ENCODE measurements around the gene C12orf56.

The C12orf56 gene

DNA sequence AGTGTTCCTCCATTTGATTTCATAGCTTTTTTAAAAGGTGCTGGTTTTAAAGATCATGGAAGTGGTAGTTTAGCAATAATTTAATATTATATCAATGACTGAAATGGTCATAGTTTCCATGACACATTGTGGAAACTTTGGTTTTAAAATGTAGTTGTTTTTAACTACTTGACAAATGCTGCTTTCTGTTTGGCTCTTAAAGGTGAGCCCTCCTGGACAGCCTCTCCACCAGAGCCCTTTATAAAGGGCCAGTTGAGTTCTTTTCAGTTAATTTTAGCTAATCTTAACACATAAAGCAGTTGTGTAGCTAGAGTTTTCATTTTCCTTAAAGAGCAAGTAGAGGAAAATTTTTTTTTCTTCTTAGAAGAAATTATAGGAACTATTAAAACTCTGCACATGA is 27.7 kb upstream of the C12orf56 start:
- Histone ChIP-seq H4K91ac (ENCODE audit: low read depth, low read length) (no peak overlapping the region), H2BK12ac (ENCODE audit: low read length) (no peak overlapping the region), H3K4me2 (ENCODE audit: low read length) (no peak overlapping the region), H3K27me3 (ENCODE audit: insufficient read depth, low read length) (no peaks in the 10 kb centered on the region), H3K4me1 (ENCODE audit: control insufficient read depth in 1 of 2, insufficient read depth in 2 of 2, low read length in 2 of 2) (no peaks in the 10 kb centered on the region), H3K18ac (ENCODE audit: low read length) (no peak overlapping the region), H2BK120ac (ENCODE audit: insufficient read depth, low read length, poor library complexity) (no peak overlapping the region), H2BK5ac (ENCODE audit: low read depth, low read length, poor library complexity) (no peak overlapping the region), H3K36me3 (ENCODE audit: control insufficient read depth in 1 of 2, insufficient read depth in 2 of 2, low read length in 2 of 2) (peaks cover 25 to 32% of the 10 kb centered on the region in 2 experiments), H3K27ac (ENCODE audit: low read depth, low read length) (no peak overlapping the region), H2AK5ac (ENCODE audit: low read length) (no peak overlapping the region), H3K9me3 (ENCODE audit: insufficient read depth, low read depth, low read length) (no peaks in the 10 kb centered on the region), H3K14ac (ENCODE audit: low read length) (no peak overlapping the region), H3K23ac (ENCODE audit: low read length) (no peak overlapping the region), H3K79me2 (ENCODE audit: control insufficient read depth, insufficient read depth, low read length, poor library complexity) (no peaks in the 10 kb centered on the region), H4K8ac (ENCODE audit: low read depth, low read length) (no peak overlapping the region), H2AFZ (ENCODE audit: insufficient read depth, low read length, poor library complexity) (no peak overlapping the region), H3K4me3 (ENCODE audit: low read depth, low read length) (no peak overlapping the region), H3K4ac (ENCODE audit: low read depth, low read length) (no peak overlapping the region), H4K12ac (ENCODE audit: low read depth, low read length) (no peak overlapping the region), H3K9ac (ENCODE audit: low read length) (no peak overlapping the region), H3K79me1 (ENCODE audit: low read length) (no peaks in the 10 kb centered on the region)
- DNase-seq, result no peak

DNA sequence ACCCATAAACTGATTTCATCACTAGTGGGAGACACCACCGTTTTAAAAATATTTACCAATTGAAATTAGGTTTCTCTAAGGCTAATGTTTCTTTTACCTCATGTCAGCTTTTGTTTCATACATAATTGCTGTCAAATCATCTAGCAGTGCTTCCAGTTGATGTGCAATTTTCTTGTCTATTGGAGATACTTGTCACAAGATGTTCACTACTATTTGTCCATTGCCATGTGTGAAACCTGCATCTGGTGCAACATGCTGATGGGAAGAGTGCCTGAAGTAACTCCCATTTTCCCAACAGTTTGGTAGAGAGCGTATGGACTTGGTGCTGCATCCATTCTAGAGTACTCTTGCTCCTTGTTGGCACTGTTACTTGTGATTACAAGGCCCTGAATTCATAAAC is 23.3 kb upstream of the C12orf56 start:
- no peaks in the 10 kb centered on the region for H3K4me1 ChIP-seq (ENCODE audit: control insufficient read depth in 1 of 2, insufficient read depth in 2 of 2, low read length in 2 of 2)
- no peak overlapping the region for H4K12ac ChIP-seq (ENCODE audit: low read depth, low read length)
- no peak for DNase-seq
- H3K79me1 ChIP-seq (ENCODE audit: low read length), result no peaks in the 10 kb centered on the region
- H3K27ac ChIP-seq (ENCODE audit: low read depth, low read length), result no peak overlapping the region
- H3K9ac ChIP-seq (ENCODE audit: low read length), result no peak overlapping the region
- H3K4me3 ChIP-seq (ENCODE audit: low read depth, low read length), result no peak overlapping the region
- no peak overlapping the region for H3K14ac ChIP-seq (ENCODE audit: low read length)
- H3K9me3 ChIP-seq (ENCODE audit: insufficient read depth, low read depth, low read length), result no peaks in the 10 kb centered on the region
- no peak overlapping the region for H4K8ac ChIP-seq (ENCODE audit: low read depth, low read length)
- no peak overlapping the region for H3K18ac ChIP-seq (ENCODE audit: low read length)
- H2AFZ ChIP-seq (ENCODE audit: insufficient read depth, low read length, poor library complexity), result no peak overlapping the region
- H3K23ac ChIP-seq (ENCODE audit: low read length), result no peak overlapping the region
- peaks cover 18 to 28% of the 10 kb centered on the region in 2 experiments for H3K36me3 ChIP-seq (ENCODE audit: control insufficient read depth in 1 of 2, insufficient read depth in 2 of 2, low read length in 2 of 2)
- no peaks in the 10 kb centered on the region for H3K27me3 ChIP-seq (ENCODE audit: insufficient read depth, low read length)
- WGBS (ENCODE audit: extremely low coverage, insufficient coverage, insufficient read length), result no CpG with 5 or more reads among the region's 2 CpGs
- H3K4me2 ChIP-seq (ENCODE audit: low read length), result no peak overlapping the region
- no peaks in the 10 kb centered on the region for H3K79me2 ChIP-seq (ENCODE audit: control insufficient read depth, insufficient read depth, low read length, poor library complexity)
- no peak overlapping the region for H3K4ac ChIP-seq (ENCODE audit: low read depth, low read length)
- H2AK5ac ChIP-seq (ENCODE audit: low read length), result no peak overlapping the region
- H2BK120ac ChIP-seq (ENCODE audit: insufficient read depth, low read length, poor library complexity), result no peak overlapping the region
- H2BK12ac ChIP-seq (ENCODE audit: low read length), result no peak overlapping the region
- H2BK5ac ChIP-seq (ENCODE audit: low read depth, low read length, poor library complexity), result no peak overlapping the region
- no peak overlapping the region for H4K91ac ChIP-seq (ENCODE audit: low read depth, low read length)

DNA sequence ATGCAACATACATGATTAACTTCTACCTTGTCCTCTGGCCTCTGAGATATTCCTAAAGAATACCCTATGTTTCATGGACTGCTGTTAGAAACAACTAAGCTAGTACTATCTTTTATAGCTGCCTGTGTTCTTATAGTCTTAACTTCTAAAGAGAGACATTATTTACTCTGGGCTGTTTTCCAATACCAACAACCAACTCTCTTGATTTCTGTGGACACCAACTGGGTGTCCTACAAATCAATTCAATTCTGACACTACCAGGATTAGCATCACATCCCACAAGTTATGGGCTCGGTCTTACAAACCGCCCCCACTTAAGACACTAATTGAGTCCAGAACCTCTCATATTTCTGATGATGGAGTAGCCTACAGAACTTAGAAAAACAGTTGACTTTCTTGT is 21.9 kb upstream of the C12orf56 start:
- Histone ChIP-seq H3K14ac (ENCODE audit: low read length) (no peak overlapping the region), H3K9ac (ENCODE audit: low read length) (no peak overlapping the region), H4K12ac (ENCODE audit: low read depth, low read length) (no peak overlapping the region), H3K4ac (ENCODE audit: low read depth, low read length) (no peak overlapping the region), H3K79me1 (ENCODE audit: low read length) (no peaks in the 10 kb centered on the region), H3K18ac (ENCODE audit: low read length) (no peak overlapping the region), H3K4me2 (ENCODE audit: low read length) (no peak overlapping the region), H4K8ac (ENCODE audit: low read depth, low read length) (no peak overlapping the region), H3K27me3 (ENCODE audit: insufficient read depth, low read length) (no peaks in the 10 kb centered on the region), H2BK120ac (ENCODE audit: insufficient read depth, low read length, poor library complexity) (no peak overlapping the region), H2BK5ac (ENCODE audit: low read depth, low read length, poor library complexity) (no peak overlapping the region), H4K91ac (ENCODE audit: low read depth, low read length) (no peak overlapping the region), H3K4me3 (ENCODE audit: low read depth, low read length) (no peak overlapping the region), H3K23ac (ENCODE audit: low read length) (no peak overlapping the region), H3K27ac (ENCODE audit: low read depth, low read length) (no peak overlapping the region), H3K9me3 (ENCODE audit: insufficient read depth, low read depth, low read length) (no peaks in the 10 kb centered on the region), H2BK12ac (ENCODE audit: low read length) (no peak overlapping the region), H2AK5ac (ENCODE audit: low read length) (no peak overlapping the region), H2AFZ (ENCODE audit: insufficient read depth, low read length, poor library complexity) (no peak overlapping the region), H3K4me1 (ENCODE audit: control insufficient read depth in 1 of 2, insufficient read depth in 2 of 2, low read length in 2 of 2) (peaks cover 0 to 2% of the 10 kb centered on the region in 2 experiments), H3K36me3 (ENCODE audit: control insufficient read depth in 1 of 2, insufficient read depth in 2 of 2, low read length in 2 of 2) (peaks cover 18 to 27% of the 10 kb centered on the region in 2 experiments), H3K79me2 (ENCODE audit: control insufficient read depth, insufficient read depth, low read length, poor library complexity) (peaks cover 3% of the 10 kb centered on the region)
- no CpG with 5 or more reads among the region's 2 CpGs for WGBS (ENCODE audit: extremely low coverage, insufficient coverage, insufficient read length)
- no peak for DNase-seq

DNA sequence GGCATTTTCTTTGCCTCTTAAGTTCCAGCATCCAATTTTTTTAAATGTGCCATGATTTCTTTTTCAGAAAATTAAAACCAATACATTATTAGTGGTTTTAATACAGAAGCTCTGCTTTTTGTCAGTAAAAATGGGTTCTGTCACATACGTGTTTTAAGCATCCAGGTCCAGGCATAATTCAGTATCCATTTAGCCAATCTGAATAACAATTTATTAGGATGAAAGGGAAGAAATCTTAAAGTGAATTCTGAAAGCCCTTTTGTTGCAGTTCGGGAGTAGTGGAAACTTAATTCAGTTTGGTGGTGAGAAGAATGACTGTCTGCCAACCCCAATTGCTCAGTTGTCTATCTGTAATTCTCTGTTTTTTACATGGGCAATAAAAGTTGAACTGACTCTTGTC is 20.9 kb upstream of the C12orf56 start:
- Histone ChIP-seq H4K8ac (ENCODE audit: low read depth, low read length) (no peak overlapping the region), H3K9me3 (ENCODE audit: insufficient read depth, low read depth, low read length) (no peaks in the 10 kb centered on the region), H3K79me2 (ENCODE audit: control insufficient read depth, insufficient read depth, low read length, poor library complexity) (peaks cover 3% of the 10 kb centered on the region), H3K79me1 (ENCODE audit: low read length) (no peaks in the 10 kb centered on the region), H3K27me3 (ENCODE audit: insufficient read depth, low read length) (no peaks in the 10 kb centered on the region), H3K27ac (ENCODE audit: low read depth, low read length) (no peak overlapping the region), H2BK120ac (ENCODE audit: insufficient read depth, low read length, poor library complexity) (no peak overlapping the region), H3K4ac (ENCODE audit: low read depth, low read length) (no peak overlapping the region), H3K9ac (ENCODE audit: low read length) (no peak overlapping the region), H4K12ac (ENCODE audit: low read depth, low read length) (no peak overlapping the region), H3K36me3 (ENCODE audit: control insufficient read depth in 1 of 2, insufficient read depth in 2 of 2, low read length in 2 of 2) (peaks cover 10 to 20% of the 10 kb centered on the region in 2 experiments), H3K14ac (ENCODE audit: low read length) (no peak overlapping the region), H3K18ac (ENCODE audit: low read length) (no peak overlapping the region), H3K23ac (ENCODE audit: low read length) (no peak overlapping the region), H3K4me3 (ENCODE audit: low read depth, low read length) (no peak overlapping the region), H2BK12ac (ENCODE audit: low read length) (no peak overlapping the region), H2AFZ (ENCODE audit: insufficient read depth, low read length, poor library complexity) (no peak overlapping the region), H3K4me2 (ENCODE audit: low read length) (no peak overlapping the region), H3K4me1 (ENCODE audit: control insufficient read depth in 1 of 2, insufficient read depth in 2 of 2, low read length in 2 of 2) (peaks cover 0 to 2% of the 10 kb centered on the region in 2 experiments), H2AK5ac (ENCODE audit: low read length) (no peak overlapping the region), H2BK5ac (ENCODE audit: low read depth, low read length, poor library complexity) (no peak overlapping the region), H4K91ac (ENCODE audit: low read depth, low read length) (no peak overlapping the region)
- WGBS (ENCODE audit: extremely low coverage, insufficient coverage, insufficient read length), result no CpG with 5 or more reads among the region's 2 CpGs
- no peak for DNase-seq
